ENCODE data around the gene LAMP1.
"Not testable (repeated sequence)": the region's sequence is repeated elsewhere in the genome, so short reads cannot be mapped to it uniquely, and the experiment has no call there.

The LAMP1 gene

DNA sequence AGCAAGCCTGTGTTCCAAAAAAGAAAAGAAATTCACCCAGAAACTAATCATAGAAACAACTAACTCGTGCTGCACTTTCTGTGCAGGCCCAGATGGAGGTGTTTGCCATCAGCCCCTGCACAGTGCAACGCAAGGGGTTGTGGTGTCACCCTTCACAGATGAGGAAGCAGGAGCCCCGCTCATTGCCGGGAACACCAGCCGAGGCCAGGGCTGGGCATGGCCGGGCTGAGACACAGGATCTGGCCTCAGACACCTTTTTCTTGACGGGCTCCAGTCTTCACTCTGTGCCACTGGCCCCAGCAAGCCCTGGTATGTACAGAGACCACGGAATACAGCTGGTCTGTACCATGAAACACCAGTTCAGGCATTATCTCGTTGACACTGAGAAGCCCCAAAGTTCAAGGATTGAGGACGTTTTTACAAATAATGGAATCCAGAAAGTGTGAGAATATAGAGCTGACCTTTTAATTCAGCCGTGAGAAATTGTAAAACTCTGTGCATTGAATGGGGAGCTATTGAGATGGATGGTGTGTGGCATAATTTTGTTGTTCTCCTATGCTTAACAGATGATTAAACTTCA is 44.4 kb upstream of the LAMP1 start (continued):
- no peak for TF ChIP-seq BACH2 (CRISPR knock-in tag; IDR thresholded peaks at IDR 0.05; ENCODE audit: borderline replicate concordance)

GRCh38 chr13:113257908-113258307 is 39.1 kb upstream of the LAMP1 start:
- ATAC-seq = not testable (repeated sequence)

- TF ChIP-seq, protein P1, sequence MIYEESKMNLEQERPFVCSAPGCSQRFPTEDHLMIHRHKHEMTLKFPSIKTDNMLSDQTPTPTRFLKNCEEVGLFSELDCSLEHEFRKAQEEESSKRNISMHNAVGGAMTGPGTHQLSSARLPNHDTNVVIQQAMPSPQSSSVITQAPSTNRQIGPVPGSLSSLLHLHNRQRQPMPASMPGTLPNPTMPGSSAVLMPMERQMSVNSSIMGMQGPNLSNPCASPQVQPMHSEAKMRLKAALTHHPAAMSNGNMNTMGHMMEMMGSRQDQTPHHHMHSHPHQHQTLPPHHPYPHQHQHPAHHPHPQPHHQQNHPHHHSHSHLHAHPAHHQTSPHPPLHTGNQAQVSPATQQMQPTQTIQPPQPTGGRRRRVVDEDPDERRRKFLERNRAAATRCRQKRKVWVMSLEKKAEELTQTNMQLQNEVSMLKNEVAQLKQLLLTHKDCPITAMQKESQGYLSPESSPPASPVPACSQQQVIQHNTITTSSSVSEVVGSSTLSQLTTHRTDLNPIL (CRISPR knock-in tag; IDR thresholded peaks at IDR 0.05; ENCODE audit: low read depth) = no peak
- TF ChIP-seq ISL1 (CRISPR knock-in tag; IDR thresholded peaks at IDR 0.05) = no peak
- TF ChIP-seq BACH2 (CRISPR knock-in tag; IDR thresholded peaks at IDR 0.05; ENCODE audit: borderline replicate concordance) = no peak
- no peak for TF ChIP-seq PPARA (CRISPR knock-in tag; IDR thresholded peaks at IDR 0.05; ENCODE audit: borderline replicate concordance)
- no peak for TF ChIP-seq ZNF565 (CRISPR knock-in tag; conservative IDR thresholded peaks at IDR 0.05; ENCODE audit: low read depth)
- TF ChIP-seq ZNF70 (CRISPR knock-in tag; IDR thresholded peaks at IDR 0.05) = no peak
- no peak for TF ChIP-seq TCF4 (CRISPR knock-in tag; IDR thresholded peaks at IDR 0.05; ENCODE audit: borderline replicate concordance)
- TF ChIP-seq ZFP3 (CRISPR knock-in tag; IDR thresholded peaks at IDR 0.05) = no peak
- no peak for TF ChIP-seq ZC3H10 (CRISPR knock-in tag; IDR thresholded peaks at IDR 0.05)
- no peak for TF ChIP-seq ZNF8 (CRISPR knock-in tag; IDR thresholded peaks at IDR 0.05)
- TF ChIP-seq GLIS3 (CRISPR knock-in tag; IDR thresholded peaks at IDR 0.05) = no peak
- TF ChIP-seq ZFP30 (CRISPR knock-in tag; IDR thresholded peaks at IDR 0.05) = no peak
- TF ChIP-seq, protein P2, sequence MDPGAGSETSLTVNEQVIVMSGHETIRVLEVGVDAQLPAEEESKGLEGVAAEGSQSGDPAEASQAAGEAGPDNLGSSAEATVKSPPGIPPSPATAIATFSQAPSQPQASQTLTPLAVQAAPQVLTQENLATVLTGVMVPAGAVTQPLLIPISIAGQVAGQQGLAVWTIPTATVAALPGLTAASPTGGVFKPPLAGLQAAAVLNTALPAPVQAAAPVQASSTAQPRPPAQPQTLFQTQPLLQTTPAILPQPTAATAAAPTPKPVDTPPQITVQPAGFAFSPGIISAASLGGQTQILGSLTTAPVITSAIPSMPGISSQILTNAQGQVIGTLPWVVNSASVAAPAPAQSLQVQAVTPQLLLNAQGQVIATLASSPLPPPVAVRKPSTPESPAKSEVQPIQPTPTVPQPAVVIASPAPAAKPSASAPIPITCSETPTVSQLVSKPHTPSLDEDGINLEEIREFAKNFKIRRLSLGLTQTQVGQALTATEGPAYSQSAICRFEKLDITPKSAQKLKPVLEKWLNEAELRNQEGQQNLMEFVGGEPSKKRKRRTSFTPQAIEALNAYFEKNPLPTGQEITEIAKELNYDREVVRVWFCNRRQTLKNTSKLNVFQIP (CRISPR knock-in tag; IDR thresholded peaks at IDR 0.05; ENCODE audit: borderline replicate concordance, low read depth) = no peak
- TF ChIP-seq RARB (CRISPR knock-in tag; IDR thresholded peaks at IDR 0.05) = no peak
- no peak for TF ChIP-seq SNAI2 (CRISPR knock-in tag; IDR thresholded peaks at IDR 0.05)
- TF ChIP-seq TSHZ2 (CRISPR knock-in tag; IDR thresholded peaks at IDR 0.05) = no peak
- no peak for TF ChIP-seq OSR1 (CRISPR knock-in tag; IDR thresholded peaks at IDR 0.05)
- no peak for TF ChIP-seq CSRNP3 (CRISPR knock-in tag; IDR thresholded peaks at IDR 0.05)
- TF ChIP-seq TOX (CRISPR knock-in tag; IDR thresholded peaks at IDR 0.05; ENCODE audit: borderline replicate concordance) = no peak
- ATAC-seq = no peak
Measured at GRCh38 chr13:113258321-113259054, 38.6 kb upstream of the LAMP1 start.

DNA sequence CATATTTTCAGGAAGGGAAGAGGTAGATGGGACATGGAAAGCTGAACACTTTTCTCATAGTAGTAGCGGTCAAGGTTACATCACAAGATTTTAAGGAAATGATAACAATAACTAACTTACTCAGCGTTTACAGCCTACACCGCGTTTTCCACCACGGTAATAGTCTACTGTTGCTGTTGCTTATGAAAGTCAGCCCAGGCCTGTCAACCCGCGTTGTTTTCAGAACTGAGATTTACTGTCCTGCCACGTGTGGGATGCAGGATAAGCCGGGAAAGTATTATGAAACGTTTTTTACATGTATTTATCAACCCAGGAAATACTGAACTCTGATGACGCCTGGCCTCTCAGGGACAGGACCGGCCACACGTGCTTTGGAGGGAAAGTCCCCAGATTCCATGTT is 36.0 kb upstream of the LAMP1 start:
- ATAC-seq = no peak
- TF ChIP-seq ZNF70 (CRISPR knock-in tag; IDR thresholded peaks at IDR 0.05) (no peak), TCF4 (CRISPR knock-in tag; IDR thresholded peaks at IDR 0.05; ENCODE audit: borderline replicate concordance) (no peak), ZC3H10 (CRISPR knock-in tag; IDR thresholded peaks at IDR 0.05) (no peak), ZNF8 (CRISPR knock-in tag; IDR thresholded peaks at IDR 0.05) (no peak)

DNA sequence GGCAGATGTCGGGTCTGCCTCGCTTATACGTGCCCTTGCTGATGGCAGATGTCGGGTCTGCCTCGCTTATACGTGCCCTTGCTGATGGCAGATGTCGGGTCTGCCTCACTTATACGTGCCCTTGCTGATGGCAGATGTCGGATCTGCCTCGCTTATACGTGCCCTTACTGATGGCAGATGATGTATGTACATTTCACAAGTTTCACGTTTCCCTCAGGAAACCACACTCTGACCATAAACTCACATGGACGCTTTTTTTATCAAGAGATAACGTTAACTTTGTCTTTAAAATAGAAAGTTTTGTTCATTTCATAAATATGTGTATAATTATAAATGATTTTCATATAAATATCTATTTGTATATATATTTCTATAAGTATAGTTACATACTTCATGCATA is 34.0 kb upstream of the LAMP1 start:
- ATAC-seq = not testable (repeated sequence)

Data from SK-N-SH treated with all-trans-retinoic acid at 6 μM for 48 hours (cell line).